Upper lobe of left lung (tissue), 6 donors: ENCODE results near the gene SCFD2. TPM values are rescaled to one million over a fixed set of nuclear protein-coding genes. Genes with fewer than 3 reads are reported as not detected.

Source experiments
- ATAC-seq, 2 donors: fragments of 200-7000 bp; cut with Tn5 transposase; one replicate each; pipeline ENCODE4 v1.9.1; 2022; ENCODE audit warnings: mild to moderate bottlenecking in 2 of 2, moderate library complexity in 2 of 2; ENCODE audit not compliant: low FRiP score in 2 of 2
- DNase-seq, 2 donors: peaks; one replicate each; pipeline ENCODE4 v3.0.0-alpha.2; 2019 to 2020
- H3K27ac ChIP-seq, 4 donors: fragments of 200-600 bp; sonication (generic); one replicate each; pipeline ENCODE4 v1.5.1; 2016 to 2019
- H3K27me3 ChIP-seq, 4 donors: fragments of 200-600 bp; sonication (generic); one replicate each; pipeline ENCODE4 v1.5.1; 2017 to 2019
- H3K36me3 ChIP-seq, 4 donors: fragments of 200-600 bp; sonication (generic); one replicate each; pipeline ENCODE4 v1.5.1; 2016 to 2019
- H3K4me1 ChIP-seq, 4 donors: fragments of 200-600 bp; sonication (generic); one replicate each; pipeline ENCODE4 v1.5.1; 2018 to 2019
- H3K4me3 ChIP-seq, 4 donors: fragments of 200-600 bp; sonication (generic); one replicate each; pipeline ENCODE4 v1.5.1; 2017 to 2019; ENCODE audit warnings: mild to moderate bottlenecking in 2 of 4, moderate library complexity in 1 of 4
- H3K9me3 ChIP-seq, 4 donors: fragments of 200-600 bp; sonication (generic); one replicate each; pipeline ENCODE4 v1.5.1; 2018 to 2019
- CTCF ChIP-seq, 6 experiments: fragments of 450-650 bp in 4 of 6; fragments of 200-600 bp in 2 of 6; sonication (generic) in 2 of 6; IDR thresholded peaks; one replicate each; pipeline ENCODE4 v1.5.1; 2016 to 2019; ENCODE audit warnings: antibody characterized with exemption in 6 of 6
- EP300 ChIP-seq, 4 donors: sonication (generic); formaldehyde crosslinking; IDR thresholded peaks; one replicate each; pipeline ENCODE4 v1.5.1; 2017; ENCODE audit warnings: antibody characterized with exemption in 4 of 4, control low read depth in 2 of 4
- POLR2A ChIP-seq, 4 donors: fragments of 450-650 bp; IDR thresholded peaks; one replicate each; pipeline ENCODE4 v1.5.1; 2016 to 2017; ENCODE audit warnings: antibody characterized with exemption in 4 of 4, mild to moderate bottlenecking in 2 of 4
- POLR2AphosphoS5 ChIP-seq, 2 donors: sonication (generic); formaldehyde crosslinking; IDR thresholded peaks; one replicate each; pipeline ENCODE4 v1.5.1; 2017; ENCODE audit warnings: antibody characterized with exemption in 2 of 2
- WGBS, 2 donors: methylation state at CpG; one replicate each; pipeline ENCODE4 v1.1.5; 2017 to 2018; 5-methylcytosine and 5-hydroxymethylcytosine counted together
- total RNA-seq, 6 donors: library from RNA; depleted of rRNA in 4 of 6; stranded (reverse); fragments of >200 nt in 4 of 6; gene quantifications; one replicate each; pipeline versions ENCODE4 v1.1.0 to v1.2.1, GENCODE V29; 2016 to 2021
- donor health status: DM: no; HTN: no; CAD: no; lungs with moderate emphysema.
- donor health status: DM: no; HTN: yes; CAD: no; lungs with severe emphysema.

SCFD2 gene
- total RNA-seq, 6 donors from 2014 or later = 15.2 to 33.5 (median 20.0) TPM

- WGBS, 2 donors = 88 to 89% methylated on average over 5 of the region's 5 CpGs
- ATAC-seq = no peak
Measured at GRCh38 chr4:53055716-53056403, 310.0 kb downstream of the SCFD2 start.

GRCh38 chr4:53055274-53055673, 310.6 kb downstream of the SCFD2 start:
- TF ChIP-seq POLR2A (IDR thresholded peaks at IDR 0.05) (no peak), POLR2AphosphoS5 (IDR thresholded peaks at IDR 0.05) (no peak), CTCF (IDR thresholded peaks at IDR 0.05) (no peak), EP300 (IDR thresholded peaks at IDR 0.05) (no peak)
- Histone ChIP-seq H3K36me3 (no peaks in the 10 kb centered on the region), H3K9me3 (no peaks in the 10 kb centered on the region), H3K27ac (no peak overlapping the region), H3K27me3 (no peaks in the 10 kb centered on the region), H3K4me1 (no peaks in the 10 kb centered on the region), H3K4me3 (no peak overlapping the region)
- DNase-seq = no peak
- WGBS, 2 donors = 48 to 58% methylated on average over 2 of the region's 2 CpGs
- no peak for ATAC-seq

More at GRCh38 chr4:53055716-53056403, 310.0 kb downstream of the SCFD2 start:
- no peaks in the 10 kb centered on the region for H3K36me3 ChIP-seq
- no peaks in the 10 kb centered on the region for H3K27me3 ChIP-seq
- H3K9me3 ChIP-seq = no peaks in the 10 kb centered on the region
- no peaks in the 10 kb centered on the region for H3K4me1 ChIP-seq
- no peak overlapping the region for H3K4me3 ChIP-seq
- TF ChIP-seq EP300 (IDR thresholded peaks at IDR 0.05) = no peak
- no peak for TF ChIP-seq POLR2A (IDR thresholded peaks at IDR 0.05)
- no peak for TF ChIP-seq CTCF (IDR thresholded peaks at IDR 0.05)
- TF ChIP-seq POLR2AphosphoS5 (IDR thresholded peaks at IDR 0.05) = no peak
- H3K27ac ChIP-seq = no peak overlapping the region
- no peak for DNase-seq

DNA sequence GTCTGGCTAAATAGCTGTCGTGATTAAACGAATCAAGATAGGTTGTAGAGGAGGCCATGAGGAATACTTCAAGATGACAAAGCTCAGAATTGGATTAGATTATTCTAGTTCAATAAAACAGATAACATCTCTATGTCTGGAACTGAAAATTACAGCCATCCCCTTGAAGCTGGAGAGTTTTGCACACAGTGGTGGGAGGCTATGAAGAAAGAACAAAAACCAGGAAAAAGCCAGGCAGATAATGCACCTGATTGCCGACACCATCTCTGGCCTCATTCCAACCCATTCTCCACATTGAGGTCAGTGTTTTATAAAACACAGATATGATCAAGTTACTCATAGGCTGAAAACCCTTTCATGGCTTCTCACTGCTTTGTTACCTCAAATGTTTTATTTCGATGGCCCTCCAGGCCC, 315.5 kb downstream of the SCFD2 start:
- WGBS, 2 donors = 54 to 68% methylated on average over 4 of the region's 4 CpGs
- DNase-seq (no peak), ATAC-seq (no peak)
- H3K36me3 ChIP-seq = no peaks in the 10 kb centered on the region
- no peaks in the 10 kb centered on the region for H3K27me3 ChIP-seq
- no peak overlapping the region for H3K4me3 ChIP-seq
- TF ChIP-seq CTCF (IDR thresholded peaks at IDR 0.05) (no peak), POLR2A (IDR thresholded peaks at IDR 0.05) (no peak), POLR2AphosphoS5 (IDR thresholded peaks at IDR 0.05) (no peak), EP300 (IDR thresholded peaks at IDR 0.05) (no peak)
- H3K27ac ChIP-seq = no peak overlapping the region
- no peaks in the 10 kb centered on the region for H3K9me3 ChIP-seq
- no peaks in the 10 kb centered on the region for H3K4me1 ChIP-seq

- WGBS, 2 donors = 84 to 88% methylated on average over 1 of the region's 1 CpG
Measured at GRCh38 chr4:53049528-53049927, 316.3 kb downstream of the SCFD2 start.

More at GRCh38 chr4:53049528-53049927, 316.3 kb downstream of the SCFD2 start:
- Histone ChIP-seq H3K27me3 (no peaks in the 10 kb centered on the region), H3K9me3 (no peaks in the 10 kb centered on the region), H3K4me1 (no peaks in the 10 kb centered on the region), H3K36me3 (no peaks in the 10 kb centered on the region), H3K4me3 (no peak overlapping the region), H3K27ac (no peak overlapping the region)
- DNase-seq = no peak
- no peak for ATAC-seq
- TF ChIP-seq CTCF (IDR thresholded peaks at IDR 0.05) (no peak), POLR2A (IDR thresholded peaks at IDR 0.05) (no peak), EP300 (IDR thresholded peaks at IDR 0.05) (no peak), POLR2AphosphoS5 (IDR thresholded peaks at IDR 0.05) (no peak)
